GM18502 (cell line): ENCODE data around the gene PRDM10.
"Not testable (repeated sequence)": the region's sequence is repeated elsewhere in the genome, so short reads cannot be mapped to it uniquely, and the experiment has no call there.

ENCODE experiments used
- ATAC-seq: cut with Tn5 transposase; IDR thresholded peaks from one replicate; pipeline ENCODE4 v1.9.1; 2021; ENCODE audit warnings: mild to moderate bottlenecking; ENCODE audit not compliant: unreplicated experiment, poor library complexity

The PRDM10 gene

GRCh38 chr11:129918361-129918760, 84.3 kb downstream of the PRDM10 start:
- ATAC-seq: no peak

- ATAC-seq: no peak
Measured at GRCh38 chr11:129917231-129917630, 85.4 kb downstream of the PRDM10 start.

- ATAC-seq: no peak
Measured at GRCh38 chr11:129911298-129911697, 91.3 kb downstream of the PRDM10 start.

- no peak for ATAC-seq
Measured at GRCh38 chr11:129910360-129910759, 92.3 kb downstream of the PRDM10 start.

- no peak for ATAC-seq
Measured at GRCh38 chr11:129905402-129905801, 97.2 kb downstream of the PRDM10 start.

- ATAC-seq: no peak
Measured at GRCh38 chr11:129896062-129896461, 106.6 kb downstream of the PRDM10 start.

- peak; percentile 95 for ATAC-seq
Measured at GRCh38 chr11:129895126-129896041, 107.3 kb downstream of the PRDM10 start, which contains the start of gene NFRKB. Gene NFRKB, minus strand, starts transcription at chr11:129895578. Its CDS starts 2,729 bp downstream, at chr11:129892849.

- ATAC-seq: peak; percentile 25
Measured at GRCh38 chr11:129894278-129895125, 108.1 kb downstream of the PRDM10 start.

GRCh38 chr11:129888451-129888850, 114.2 kb downstream of the PRDM10 start:
- no peak for ATAC-seq

GRCh38 chr11:129885381-129885780, 117.3 kb downstream of the PRDM10 start:
- no peak for ATAC-seq

- ATAC-seq: no peak
Measured at GRCh38 chr11:129884581-129884980, 118.1 kb downstream of the PRDM10 start.

- ATAC-seq: peak; percentile 85
Measured at GRCh38 chr11:129881570-129882170, 121.0 kb downstream of the PRDM10 start.

- ATAC-seq: no peak
Measured at GRCh38 chr11:129880311-129880710, 122.3 kb downstream of the PRDM10 start.

GRCh38 chr11:129871914-129872313, 130.7 kb downstream of the PRDM10 start:
- no peak for ATAC-seq

- not testable (repeated sequence) for ATAC-seq
Measured at GRCh38 chr11:129868626-129869025, 134.0 kb downstream of the PRDM10 start.

- ATAC-seq: no peak
Measured at GRCh38 chr11:129866311-129866710, 136.3 kb downstream of the PRDM10 start.

- ATAC-seq: no peak
Measured at GRCh38 chr11:129865701-129866100, 136.9 kb downstream of the PRDM10 start.

- no peak for ATAC-seq
Measured at GRCh38 chr11:129864811-129865210, 137.8 kb downstream of the PRDM10 start.

GRCh38 chr11:129861702-129862522, 140.7 kb downstream of the PRDM10 start:
- ATAC-seq: no peak

- ATAC-seq: no peak
Measured at GRCh38 chr11:129856036-129856435, 146.6 kb downstream of the PRDM10 start.
